ENCODE results near the gene WWOX. TPM values are rescaled to one million over a fixed set of nuclear protein-coding genes. Genes with fewer than 3 reads are reported as not detected.

Gene WWOX
- total RNA-seq, 4 donors from 2014 or later = 135 to 209 (median 159) TPM

DNA sequence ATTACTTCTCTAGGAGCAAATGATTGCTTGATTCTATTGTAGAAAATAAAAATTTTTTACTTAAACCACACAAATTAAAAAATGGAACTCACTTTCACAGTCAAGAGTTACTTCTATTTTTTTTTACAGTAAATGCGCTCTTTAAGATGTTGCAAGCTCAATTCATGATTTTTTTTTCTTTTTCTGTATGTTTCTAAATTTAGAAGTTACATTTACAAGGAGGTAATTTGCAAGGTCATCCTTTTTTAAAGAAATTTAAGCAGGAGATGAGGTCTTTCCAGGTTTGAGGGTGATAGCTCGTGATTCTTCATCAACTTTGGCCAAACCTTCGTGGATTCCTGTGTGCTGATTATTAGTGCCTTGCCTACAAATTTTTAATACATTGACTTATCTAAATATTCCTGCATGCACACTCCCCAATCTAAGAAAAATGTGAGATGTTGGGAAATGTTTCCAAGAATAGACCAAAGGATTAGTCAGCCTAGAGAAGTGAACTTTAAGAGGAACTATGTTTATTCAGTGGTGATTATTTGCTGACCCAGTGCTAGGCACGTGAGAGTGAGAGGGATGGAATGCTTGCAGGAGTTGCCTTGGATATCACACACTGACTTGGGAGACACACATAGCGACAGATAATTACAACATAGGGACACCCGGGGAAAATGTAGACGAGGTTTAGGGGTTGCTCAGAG, 1071.2 kb downstream of the WWOX start:
- H3K36me3 ChIP-seq = no peaks in the 10 kb centered on the region
- peak in 1 of 2 donors; percentile 6 for DNase-seq
- no peak overlapping the region for H3K27ac ChIP-seq
- peaks cover 0 to 14% of the 10 kb centered on the region in 2 donors for H3K4me1 ChIP-seq
- H3K27me3 ChIP-seq = no peaks in the 10 kb centered on the region
- intact Hi-C loops (cut with DNase I) = no loop called here
- TF ChIP-seq, protein P1, sequence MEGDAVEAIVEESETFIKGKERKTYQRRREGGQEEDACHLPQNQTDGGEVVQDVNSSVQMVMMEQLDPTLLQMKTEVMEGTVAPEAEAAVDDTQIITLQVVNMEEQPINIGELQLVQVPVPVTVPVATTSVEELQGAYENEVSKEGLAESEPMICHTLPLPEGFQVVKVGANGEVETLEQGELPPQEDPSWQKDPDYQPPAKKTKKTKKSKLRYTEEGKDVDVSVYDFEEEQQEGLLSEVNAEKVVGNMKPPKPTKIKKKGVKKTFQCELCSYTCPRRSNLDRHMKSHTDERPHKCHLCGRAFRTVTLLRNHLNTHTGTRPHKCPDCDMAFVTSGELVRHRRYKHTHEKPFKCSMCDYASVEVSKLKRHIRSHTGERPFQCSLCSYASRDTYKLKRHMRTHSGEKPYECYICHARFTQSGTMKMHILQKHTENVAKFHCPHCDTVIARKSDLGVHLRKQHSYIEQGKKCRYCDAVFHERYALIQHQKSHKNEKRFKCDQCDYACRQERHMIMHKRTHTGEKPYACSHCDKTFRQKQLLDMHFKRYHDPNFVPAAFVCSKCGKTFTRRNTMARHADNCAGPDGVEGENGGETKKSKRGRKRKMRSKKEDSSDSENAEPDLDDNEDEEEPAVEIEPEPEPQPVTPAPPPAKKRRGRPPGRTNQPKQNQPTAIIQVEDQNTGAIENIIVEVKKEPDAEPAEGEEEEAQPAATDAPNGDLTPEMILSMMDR (IDR thresholded peaks at IDR 0.05) = no peak
- no peak for TF ChIP-seq POLR2A (IDR thresholded peaks at IDR 0.05)
- WGBS, 2 donors = 85 to 86% methylated on average over 7 of the region's 7 CpGs
- no peak overlapping the region for H3K4me3 ChIP-seq (replicated peaks in 1 of 3)
- H3K9me3 ChIP-seq = no peaks in the 10 kb centered on the region

DNA sequence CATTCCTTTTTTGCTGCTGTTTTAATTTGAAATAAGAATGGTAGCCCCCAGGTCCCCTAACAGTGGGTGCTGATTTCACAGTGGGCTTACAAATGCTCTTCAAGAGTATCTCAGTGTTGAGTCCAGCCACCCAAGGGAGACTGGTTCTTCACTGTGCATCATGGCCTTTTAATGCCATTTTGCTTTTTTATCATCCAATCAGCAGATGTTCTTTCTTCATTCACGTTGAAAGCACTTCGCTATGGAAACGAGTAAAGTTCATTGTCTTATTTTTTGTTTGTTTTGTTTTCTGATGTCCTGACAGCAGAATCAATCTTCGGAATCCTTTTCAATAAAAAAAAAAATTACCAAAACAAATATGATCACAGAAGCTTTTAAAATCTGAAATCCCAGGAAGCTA, 1072.0 kb downstream of the WWOX start:
- intact Hi-C loops (cut with DNase I) = no loop called here
- Histone ChIP-seq H3K9me3 (no peaks in the 10 kb centered on the region), H3K36me3 (no peaks in the 10 kb centered on the region), H3K27me3 (no peaks in the 10 kb centered on the region), H3K4me1 (peaks cover 0 to 14% of the 10 kb centered on the region in 2 donors), H3K4me3 (replicated peaks in 1 of 3) (no peak overlapping the region), H3K27ac (no peak overlapping the region)
- no peak for DNase-seq
- 80 to 82% methylated on average over 4 of the region's 4 CpGs for WGBS, 2 donors
- TF ChIP-seq, protein P1 (IDR thresholded peaks at IDR 0.05) = no peak
- TF ChIP-seq POLR2A (IDR thresholded peaks at IDR 0.05) = no peak

DNA sequence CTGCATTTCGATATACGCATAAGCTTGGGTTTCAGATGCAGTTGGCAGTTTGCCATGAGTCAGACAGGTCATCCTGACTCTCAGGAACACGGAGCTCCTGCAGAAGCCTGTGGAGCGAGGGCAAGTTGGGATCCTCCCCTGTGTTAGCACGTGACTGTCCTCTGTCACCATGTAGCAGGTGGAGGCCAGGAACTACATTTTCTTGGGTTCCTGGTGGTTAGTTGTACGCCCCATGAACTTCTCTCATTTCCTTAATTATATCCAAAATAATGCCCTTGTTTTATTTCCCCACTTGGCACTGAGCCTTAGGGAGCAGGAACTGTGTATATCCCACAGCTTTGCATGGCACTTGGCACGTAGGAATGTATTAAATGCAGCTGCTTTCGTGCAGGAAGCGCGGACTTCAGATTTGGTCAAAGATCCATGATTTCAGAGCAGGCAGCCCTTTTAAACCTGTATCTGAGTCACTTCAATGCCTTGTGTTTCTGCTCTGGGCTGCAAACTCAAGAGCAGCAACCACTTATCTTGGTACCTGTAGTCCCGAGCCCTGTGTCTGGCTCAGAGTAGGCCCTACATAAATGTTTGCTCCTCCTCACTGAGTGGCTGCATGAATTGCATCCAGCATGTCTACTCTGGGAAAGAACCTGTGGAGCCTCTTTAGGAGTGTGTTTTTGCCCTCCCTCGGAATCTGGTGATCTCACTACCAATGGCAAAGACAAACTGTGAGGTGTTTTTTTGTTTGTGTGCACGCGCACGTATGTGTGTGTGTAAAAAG, 1072.7 kb downstream of the WWOX start:
- peaks cover 0 to 14% of the 10 kb centered on the region in 2 donors for H3K4me1 ChIP-seq
- WGBS, 2 donors = 64 to 72% methylated on average over 15 of the region's 15 CpGs
- intact Hi-C loops (cut with DNase I) = no loop called here
- no peaks in the 10 kb centered on the region for H3K9me3 ChIP-seq
- no peak overlapping the region for H3K4me3 ChIP-seq (replicated peaks in 1 of 3)
- no peaks in the 10 kb centered on the region for H3K36me3 ChIP-seq
- H3K27ac ChIP-seq = no peak overlapping the region
- peak; percentile 12 to 33 for DNase-seq
- no peaks in the 10 kb centered on the region for H3K27me3 ChIP-seq
- TF ChIP-seq, protein P1 (IDR thresholded peaks at IDR 0.05) = no peak
- no peak for TF ChIP-seq POLR2A (IDR thresholded peaks at IDR 0.05)

DNA sequence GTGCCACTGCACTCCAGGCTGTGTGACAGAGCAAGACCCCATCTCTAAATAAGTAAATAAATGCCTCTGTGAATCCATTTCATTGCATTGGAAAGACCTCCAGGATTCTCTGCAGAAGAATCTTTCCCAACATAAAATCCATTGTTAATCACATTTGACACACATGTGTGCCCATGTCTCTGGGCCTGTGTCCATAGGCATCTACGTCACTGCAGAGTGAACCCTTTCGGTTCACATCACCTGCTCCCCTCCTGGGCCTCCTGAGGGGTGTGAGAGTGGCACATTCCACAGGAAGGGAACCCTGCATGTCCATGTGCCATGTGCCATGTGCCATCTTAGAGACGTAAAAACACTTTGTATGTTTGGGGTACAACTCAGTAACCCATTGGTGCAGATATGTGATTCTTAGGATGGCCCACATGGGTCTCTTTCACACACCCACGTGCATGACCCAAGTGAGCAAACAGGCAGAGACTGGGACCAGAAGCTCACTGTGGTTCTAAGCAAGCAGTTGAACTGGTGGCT, 1073.6 kb downstream of the WWOX start:
- WGBS, 2 donors = 94 to 96% methylated on average over 3 to 4 of the region's 4 CpGs
- no peak overlapping the region for H3K4me3 ChIP-seq (replicated peaks in 1 of 3)
- intact Hi-C loops (cut with DNase I) = no loop called here
- DNase-seq = no peak
- peaks cover 0 to 14% of the 10 kb centered on the region in 2 donors for H3K4me1 ChIP-seq
- no peak overlapping the region for H3K27ac ChIP-seq
- H3K36me3 ChIP-seq = no peaks in the 10 kb centered on the region
- no peak for TF ChIP-seq POLR2A (IDR thresholded peaks at IDR 0.05)
- TF ChIP-seq, protein P1 (IDR thresholded peaks at IDR 0.05) = no peak
- H3K9me3 ChIP-seq = no peaks in the 10 kb centered on the region
- no peaks in the 10 kb centered on the region for H3K27me3 ChIP-seq

DNA sequence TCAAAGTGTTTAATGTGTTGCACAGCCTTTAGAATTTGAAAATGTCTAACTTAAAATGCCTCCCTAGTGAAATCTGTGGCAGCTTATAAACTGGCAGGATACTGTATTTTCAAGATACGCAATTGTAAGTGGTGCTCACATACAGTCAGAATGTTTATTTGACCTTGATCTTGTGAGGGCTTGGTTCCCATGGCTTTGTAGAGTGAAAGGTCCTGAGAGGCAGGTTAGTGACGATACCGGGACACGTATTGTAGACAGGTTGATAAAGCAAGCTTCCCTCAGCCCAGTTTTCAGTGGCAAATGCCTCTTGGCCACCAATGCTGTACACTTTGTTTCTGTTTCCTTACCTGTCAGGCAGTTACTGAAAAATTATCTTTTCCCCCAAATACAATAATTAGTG, 1074.5 kb downstream of the WWOX start:
- no peaks in the 10 kb centered on the region for H3K9me3 ChIP-seq
- DNase-seq = no peak
- H3K4me3 ChIP-seq (replicated peaks in 1 of 3) = no peak overlapping the region
- WGBS, 2 donors = 81 to 84% methylated on average over 4 of the region's 4 CpGs
- TF ChIP-seq, protein P1 (IDR thresholded peaks at IDR 0.05) = no peak
- no peak for TF ChIP-seq POLR2A (IDR thresholded peaks at IDR 0.05)
- intact Hi-C loops (cut with DNase I) = no loop called here
- H3K4me1 ChIP-seq = peaks cover 0 to 13% of the 10 kb centered on the region in 2 donors
- H3K36me3 ChIP-seq = no peaks in the 10 kb centered on the region
- H3K27me3 ChIP-seq = no peaks in the 10 kb centered on the region
- no peak overlapping the region for H3K27ac ChIP-seq

Data from thyroid gland (tissue), 4 donors.